ENCODE measurements around the gene SEMA3F.

SEMA3F gene

GRCh38 chr3:50123394-50124051, 31.6 kb upstream of the SEMA3F start:
- H3K4me1 ChIP-seq (ENCODE audit: insufficient read depth, low read length): peaks cover 25% of the 10 kb centered on the region
- H3K9me3 ChIP-seq (ENCODE audit: insufficient read depth, low read depth, low read length): no peaks in the 10 kb centered on the region
- H3K27me3 ChIP-seq (ENCODE audit: insufficient read depth, low read length): no peaks in the 10 kb centered on the region
- no peak overlapping the region for H3K9ac ChIP-seq (ENCODE audit: low read depth, low read length)
- H3K27ac ChIP-seq (ENCODE audit: low read depth, low read length): no peak overlapping the region
- no peak overlapping the region for H3K4me3 ChIP-seq (ENCODE audit: low read length)
- H3K36me3 ChIP-seq (ENCODE audit: insufficient read depth, low read length): peaks cover 17% of the 10 kb centered on the region
- WGBS: 91% methylated on average over 4 of the region's 4 CpGs

GRCh38 chr3:50124052-50124799, 30.9 kb upstream of the SEMA3F start:
- Histone ChIP-seq H3K9ac (ENCODE audit: low read depth, low read length) (no peak overlapping the region), H3K4me1 (ENCODE audit: insufficient read depth, low read length) (peaks cover 25% of the 10 kb centered on the region), H3K4me3 (ENCODE audit: low read length) (no peak overlapping the region), H3K27ac (ENCODE audit: low read depth, low read length) (no peak overlapping the region), H3K9me3 (ENCODE audit: insufficient read depth, low read depth, low read length) (no peaks in the 10 kb centered on the region), H3K36me3 (ENCODE audit: insufficient read depth, low read length) (peaks cover 10% of the 10 kb centered on the region), H3K27me3 (ENCODE audit: insufficient read depth, low read length) (no peaks in the 10 kb centered on the region)
- WGBS: 60% methylated on average over 13 of the region's 15 CpGs

- Histone ChIP-seq H3K27ac (ENCODE audit: low read depth, low read length) (no peak overlapping the region), H3K4me1 (ENCODE audit: insufficient read depth, low read length) (peaks cover 25% of the 10 kb centered on the region), H3K9me3 (ENCODE audit: insufficient read depth, low read depth, low read length) (no peaks in the 10 kb centered on the region), H3K27me3 (ENCODE audit: insufficient read depth, low read length) (no peaks in the 10 kb centered on the region), H3K36me3 (ENCODE audit: insufficient read depth, low read length) (peaks cover 4% of the 10 kb centered on the region), H3K9ac (ENCODE audit: low read depth, low read length) (no peak overlapping the region), H3K4me3 (ENCODE audit: low read length) (no peak overlapping the region)
- 42% methylated on average over 12 of the region's 12 CpGs for WGBS
These were observed 30.3 kb upstream of the SEMA3F start for GRCh38 chr3:50124800-50125178.

- H3K36me3 ChIP-seq (ENCODE audit: insufficient read depth, low read length): no peaks in the 10 kb centered on the region
- 70% methylated on average over 7 of the region's 9 CpGs for WGBS
- 0 out of 2 replicates have a peak overlapping the region, but pooled peaks have one; percentile 23 for H3K27ac ChIP-seq (ENCODE audit: low read depth, low read length)
- H3K9ac ChIP-seq (ENCODE audit: low read depth, low read length): no peak overlapping the region; the same call in 1 of the 2 replicates
- H3K27me3 ChIP-seq (ENCODE audit: insufficient read depth, low read length): no peaks in the 10 kb centered on the region
- H3K4me3 ChIP-seq (ENCODE audit: low read length): no peak overlapping the region
- H3K4me1 ChIP-seq (ENCODE audit: insufficient read depth, low read length): peaks cover 25% of the 10 kb centered on the region
- H3K9me3 ChIP-seq (ENCODE audit: insufficient read depth, low read depth, low read length): no peaks in the 10 kb centered on the region
These were observed 29.4 kb upstream of the SEMA3F start for GRCh38 chr3:50125541-50126286.

- H3K4me1 ChIP-seq (ENCODE audit: insufficient read depth, low read length): peaks cover 25% of the 10 kb centered on the region
- H3K4me3 ChIP-seq (ENCODE audit: low read length): no peak overlapping the region
- H3K9ac ChIP-seq (ENCODE audit: low read depth, low read length): no peak overlapping the region; the same call in 1 of the 2 replicates
- H3K27me3 ChIP-seq (ENCODE audit: insufficient read depth, low read length): no peaks in the 10 kb centered on the region
- no peaks in the 10 kb centered on the region for H3K36me3 ChIP-seq (ENCODE audit: insufficient read depth, low read length)
- 80% methylated on average over 16 of the region's 16 CpGs for WGBS
- H3K9me3 ChIP-seq (ENCODE audit: insufficient read depth, low read depth, low read length): no peaks in the 10 kb centered on the region
- no peak overlapping the region for H3K27ac ChIP-seq (ENCODE audit: low read depth, low read length)
These were observed 28.6 kb upstream of the SEMA3F start for GRCh38 chr3:50126287-50127211.

- 91% methylated on average over 8 of the region's 8 CpGs for WGBS
- Histone ChIP-seq H3K9ac (ENCODE audit: low read depth, low read length) (no peak overlapping the region), H3K27ac (ENCODE audit: low read depth, low read length) (no peak overlapping the region), H3K36me3 (ENCODE audit: insufficient read depth, low read length) (no peaks in the 10 kb centered on the region), H3K4me3 (ENCODE audit: low read length) (no peak overlapping the region), H3K9me3 (ENCODE audit: insufficient read depth, low read depth, low read length) (no peaks in the 10 kb centered on the region), H3K27me3 (ENCODE audit: insufficient read depth, low read length) (no peaks in the 10 kb centered on the region), H3K4me1 (ENCODE audit: insufficient read depth, low read length) (peaks cover 25% of the 10 kb centered on the region)
These were observed 27.9 kb upstream of the SEMA3F start for GRCh38 chr3:50127251-50127691.

- 90% methylated on average over 4 of the region's 4 CpGs for WGBS
- peaks cover 27% of the 10 kb centered on the region for H3K4me1 ChIP-seq (ENCODE audit: insufficient read depth, low read length)
- no peak overlapping the region for H3K4me3 ChIP-seq (ENCODE audit: low read length)
- H3K9me3 ChIP-seq (ENCODE audit: insufficient read depth, low read depth, low read length): no peaks in the 10 kb centered on the region
- no peak overlapping the region for H3K27ac ChIP-seq (ENCODE audit: low read depth, low read length)
- H3K9ac ChIP-seq (ENCODE audit: low read depth, low read length): no peak overlapping the region
- H3K36me3 ChIP-seq (ENCODE audit: insufficient read depth, low read length): no peaks in the 10 kb centered on the region
- no peaks in the 10 kb centered on the region for H3K27me3 ChIP-seq (ENCODE audit: insufficient read depth, low read length)
These were observed 27.1 kb upstream of the SEMA3F start for GRCh38 chr3:50128001-50128400.

GRCh38 chr3:50130436-50130835, 24.7 kb upstream of the SEMA3F start:
- no peaks in the 10 kb centered on the region for H3K9me3 ChIP-seq (ENCODE audit: insufficient read depth, low read depth, low read length)
- H3K4me3 ChIP-seq (ENCODE audit: low read length): no peak overlapping the region
- H3K27me3 ChIP-seq (ENCODE audit: insufficient read depth, low read length): no peaks in the 10 kb centered on the region
- H3K36me3 ChIP-seq (ENCODE audit: insufficient read depth, low read length): no peaks in the 10 kb centered on the region
- no peak overlapping the region for H3K9ac ChIP-seq (ENCODE audit: low read depth, low read length)
- no peak overlapping the region for H3K27ac ChIP-seq (ENCODE audit: low read depth, low read length)
- 79% methylated on average over 2 of the region's 2 CpGs for WGBS
- peaks cover 16% of the 10 kb centered on the region for H3K4me1 ChIP-seq (ENCODE audit: insufficient read depth, low read length)

- 64% methylated on average over 5 of the region's 6 CpGs for WGBS
- no peaks in the 10 kb centered on the region for H3K36me3 ChIP-seq (ENCODE audit: insufficient read depth, low read length)
- no peak overlapping the region for H3K27ac ChIP-seq (ENCODE audit: low read depth, low read length)
- no peaks in the 10 kb centered on the region for H3K9me3 ChIP-seq (ENCODE audit: insufficient read depth, low read depth, low read length)
- no peak overlapping the region; the same call in 1 of the 2 replicates for H3K9ac ChIP-seq (ENCODE audit: low read depth, low read length)
- no peak overlapping the region for H3K4me3 ChIP-seq (ENCODE audit: low read length)
- no peaks in the 10 kb centered on the region for H3K27me3 ChIP-seq (ENCODE audit: insufficient read depth, low read length)
- peaks cover 4% of the 10 kb centered on the region for H3K4me1 ChIP-seq (ENCODE audit: insufficient read depth, low read length)
These were observed 22.5 kb upstream of the SEMA3F start for GRCh38 chr3:50132421-50133282.

GRCh38 chr3:50133283-50133615, 21.9 kb upstream of the SEMA3F start:
- Histone ChIP-seq H3K4me3 (ENCODE audit: low read length) (no peak overlapping the region), H3K36me3 (ENCODE audit: insufficient read depth, low read length) (no peaks in the 10 kb centered on the region), H3K27me3 (ENCODE audit: insufficient read depth, low read length) (no peaks in the 10 kb centered on the region), H3K27ac (ENCODE audit: low read depth, low read length) (no peak overlapping the region), H3K4me1 (ENCODE audit: insufficient read depth, low read length) (peaks cover 10% of the 10 kb centered on the region), H3K9ac (ENCODE audit: low read depth, low read length) (no peak overlapping the region), H3K9me3 (ENCODE audit: insufficient read depth, low read depth, low read length) (no peaks in the 10 kb centered on the region)
- WGBS: 86% methylated on average over 4 of the region's 4 CpGs
